A549 (cell line): Measurements from ENCODE around the gene NANOS3. TPM values are rescaled to one million over a fixed set of nuclear protein-coding genes. Genes with fewer than 3 reads are reported as not detected.
"Not testable (repeated sequence)": the region's sequence is repeated elsewhere in the genome, so short reads cannot be mapped to it uniquely, and the experiment has no call there.

ENCODE experiments used
- ATAC-seq, 2 experiments: fragments of 200-7000 bp in 1 of 2; fragments of >200 bp in 1 of 2; cut with Nextera tagmentation in 1 of 2; cut with Tn5 transposase in 1 of 2; 3 replicates each; pipeline versions ENCODE4 v1.8.0 to v1.9.1; 2018 to 2020; ENCODE audit warnings: mild to moderate bottlenecking in 1 of 2, moderate library complexity in 1 of 2
- CTCF ChIA-PET: fragments of 300-600 bp; sonication (Branson Sonifier 250); formaldehyde crosslinking; extraction: SDS; loops from one replicate; lab custom pipeline; 2021; ENCODE audit warnings: antibody characterized with exemption, inconsistent platforms; lab: Yijun Ruan, JAX
- POLR2A ChIA-PET: fragments of 350-600 bp; formaldehyde crosslinking; extraction: SDS; loops from one replicate; lab custom pipeline; 2021; ENCODE audit warnings: antibody characterized with exemption, inconsistent platforms; lab: Yijun Ruan, JAX
- DNase-seq, 2 experiments: peaks; one replicate each; pipeline versions ENCODE4 v3.0.0 to v3.0.0-alpha.2; 2011 to 2016; ENCODE audit warnings: low read depth in 1 of 2, low spot score in 1 of 2
- FAIRE-seq: peaks from 2 replicates; lab custom pipeline; 2011; peaks lifted over from hg19 to GRCh38; lab: Jason Lieb, UNC
- H3K27ac ChIP-seq, 2 experiments: fragments of >200 bp; sonication (Bioruptor Twin); formaldehyde crosslinking; 3 replicates each; pipeline ENCODE4 v1.5.1; 2016 to 2017
- H3K4me1 ChIP-seq: fragments of >200 bp; sonication (Bioruptor Twin); formaldehyde crosslinking; 3 replicates; pipeline ENCODE4 v1.6.1; 2016
- H3K4me2 ChIP-seq: fragments of >200 bp; sonication (Bioruptor Twin); formaldehyde crosslinking; 3 replicates; pipeline ENCODE4 v1.6.1; 2016
- H3K4me3 ChIP-seq: fragments of >200 bp; sonication (Bioruptor Twin); formaldehyde crosslinking; 3 replicates; pipeline ENCODE4 v1.5.1; 2016
- H3K9me3 ChIP-seq: fragments of >200 bp; sonication (Bioruptor Twin); formaldehyde crosslinking; 3 replicates; pipeline ENCODE4 v1.6.1; 2016
- BHLHE40 ChIP-seq: IDR thresholded peaks from 2 replicates; pipeline ENCODE4 v1.6.1; 2012; ENCODE audit warnings: low read depth, low read length, inconsistent platforms
- CBX8 ChIP-seq: fragments of 200-600 bp; sonication (generic); IDR thresholded peaks from 2 replicates; pipeline ENCODE4 v1.6.1; 2016
- CEBPB ChIP-seq, 2 experiments: fragments of >200 bp in 1 of 2; sonication (Bioruptor Twin) in 1 of 2; formaldehyde crosslinking in 1 of 2; IDR thresholded peaks; 2 replicates each; pipeline ENCODE4 v1.6.1; 2012 to 2016
- CHD2 ChIP-seq: fragments of 150-350 bp; IDR thresholded peaks from 2 replicates; pipeline ENCODE4 v1.6.1; 2014; ENCODE audit warnings: low read length; ENCODE audit not compliant: partially characterized antibody
- CHD4 ChIP-seq: fragments of 200-600 bp; sonication (generic); IDR thresholded peaks from 2 replicates; pipeline ENCODE4 v1.6.1; 2016; ENCODE audit warnings: antibody characterized with exemption, mild to moderate bottlenecking, borderline replicate concordance
- CTCF ChIP-seq: fragments of >200 bp; sonication (Bioruptor Twin); formaldehyde crosslinking; IDR thresholded peaks from 3 replicates; pipeline ENCODE4 v1.5.1; 2016
- EHF ChIP-seq: fragments of 250-450 bp; sonication (Bioruptor Pico); IDR thresholded peaks from 2 replicates; pipeline ENCODE4 v1.5.0; 2020; ENCODE audit warnings: mild to moderate bottlenecking
- EP300 ChIP-seq, 2 experiments: fragments of >200 bp; sonication (Bioruptor Twin); formaldehyde crosslinking; IDR thresholded peaks; 2 replicates in 1 of 2; 3 replicates in 1 of 2; pipeline ENCODE4 v1.6.1; 2016 to 2017
- ESRRA ChIP-seq: fragments of 150-350 bp; IDR thresholded peaks from 2 replicates; pipeline ENCODE4 v1.6.1; 2014; ENCODE audit warnings: mild to moderate bottlenecking, low read length, borderline replicate concordance
- GATA3 ChIP-seq: IDR thresholded peaks from 2 replicates; pipeline ENCODE4 v1.6.1; 2012; ENCODE audit warnings: borderline replicate concordance
- HDAC2 ChIP-seq: fragments of 200-600 bp; sonication (generic); IDR thresholded peaks from 2 replicates; pipeline ENCODE4 v1.6.1; 2016
- HOXA7 ChIP-seq: fragments of 250-450 bp; sonication (Bioruptor Pico); IDR thresholded peaks from 2 replicates; pipeline ENCODE4 v1.5.0; 2020; ENCODE audit warnings: mild to moderate bottlenecking, moderate library complexity
- JUN ChIP-seq, 2 experiments: fragments of >200 bp; sonication (Bioruptor Twin); formaldehyde crosslinking; IDR thresholded peaks; 2 replicates in 1 of 2; 3 replicates in 1 of 2; pipeline ENCODE4 v1.6.1; 2016 to 2017
- JUNB ChIP-seq: fragments of >200 bp; sonication (Bioruptor Twin); formaldehyde crosslinking; IDR thresholded peaks from 2 replicates; pipeline ENCODE4 v1.6.1; 2016
- MAX ChIP-seq: IDR thresholded peaks from 2 replicates; pipeline ENCODE4 v1.6.1; 2012
- MAZ ChIP-seq: fragments of 150-350 bp; IDR thresholded peaks from 2 replicates; pipeline ENCODE4 v1.6.1; 2014; ENCODE audit warnings: antibody characterized with exemption, low read depth, low read length, borderline replicate concordance
- NFE2L2 ChIP-seq: fragments of 150-350 bp; conservative IDR thresholded peaks from 2 replicates; pipeline ENCODE4 v1.6.1; 2014; ENCODE audit warnings: low read length
- NPAS2 ChIP-seq: fragments of 250-450 bp; sonication (Bioruptor Pico); IDR thresholded peaks from 2 replicates; pipeline ENCODE4 v1.8.0; 2022; ENCODE audit warnings: mild to moderate bottlenecking, moderate library complexity, borderline replicate concordance
- NR3C1 ChIP-seq: fragments of >200 bp; sonication (Bioruptor Twin); formaldehyde crosslinking; IDR thresholded peaks from 3 replicates; pipeline ENCODE4 v1.6.1; 2017
- RARB ChIP-seq: fragments of 250-450 bp; sonication (Bioruptor Pico); IDR thresholded peaks from 2 replicates; pipeline ENCODE4 v1.8.0; 2021; ENCODE audit warnings: mild to moderate bottlenecking, moderate library complexity
- REST ChIP-seq: fragments of 200-600 bp; sonication (generic); IDR thresholded peaks from 2 replicates; pipeline ENCODE4 v1.6.1; 2016; ENCODE audit warnings: antibody characterized with exemption, mild to moderate bottlenecking, moderate library complexity
- USF2 ChIP-seq: fragments of 450-650 bp; IDR thresholded peaks from 2 replicates; pipeline ENCODE4 v1.6.1; 2014; ENCODE audit warnings: antibody characterized with exemption
- ZFP36 ChIP-seq: fragments of 450-650 bp; IDR thresholded peaks from 2 replicates; pipeline ENCODE4 v1.6.1; 2014; ENCODE audit warnings: borderline replicate concordance; ENCODE audit not compliant: partially characterized antibody
- ZNF302 ChIP-seq: fragments of 250-450 bp; sonication (Bioruptor Pico); IDR thresholded peaks from 2 replicates; pipeline ENCODE4 v1.9.0; 2021; ENCODE audit warnings: inconsistent platforms, mild to moderate bottlenecking, moderate library complexity
- ZSCAN20 ChIP-seq: fragments of 250-450 bp; sonication (Bioruptor Pico); IDR thresholded peaks from 2 replicates; pipeline ENCODE4 v1.8.0; 2022; ENCODE audit warnings: mild to moderate bottlenecking, moderate library complexity
- WGBS: methylation state at CpG from one replicate; pipeline ENCODE4 v1.1.6; 2017; ENCODE audit errors: missing lambda C conversion rate; 5-methylcytosine and 5-hydroxymethylcytosine counted together
- polyA plus RNA-seq, 4 experiments: library from polyadenylated mRNA; depleted of rRNA in 3 of 4; stranded (reverse); fragments of >200 nt; fragmentation: RNase III in 1 of 4; extraction: RNeasy Plus Mini Kit Qiagen cat#74134 plus additional on column Dnase treatment in 1 of 4; gene quantifications; 2 replicates in 3 of 4; 3 replicates in 1 of 4; pipeline ENCODE4 v1.2.3, GENCODE V29; 2011 to 2017

The NANOS3 gene
- polyA plus RNA-seq, 2 of the 4 experiments (the other 2 are of a cell fraction), result 0.31 to 1.2 TPM

- TF ChIP-seq USF2, result no peak
- no peak for TF ChIP-seq HDAC2
- TF ChIP-seq MAX, result peak; percentile 86
- TF ChIP-seq BHLHE40, result no peak
- peak; percentile 29 for TF ChIP-seq CHD2
- TF ChIP-seq HOXA7, result 0 out of 2 replicates have a peak, but pooled peaks have one; percentile 1
- peak in 1 of 2 experiments; percentile 36; a peak in 1 of 4 replicates for TF ChIP-seq CEBPB (IDR thresholded peaks at IDR 0.05)
- no peak for TF ChIP-seq CHD4
- TF ChIP-seq EP300 (IDR thresholded peaks at IDR 0.05), result peak; percentile 74 to 83; a peak in 3 of 5 replicates
- no peak for TF ChIP-seq NFE2L2
- peak; percentile 68; the same call in 1 of the 2 replicates for TF ChIP-seq EHF (CRISPR knock-in tag)
- TF ChIP-seq ZSCAN20, result 0 out of 2 replicates have a peak, but pooled peaks have one; percentile 5
- no peak for TF ChIP-seq CBX8
Observed at GRCh38 chr19:13850910-13851733, 25.8 kb upstream of the NANOS3 start (continued).

GRCh38 chr19:13851734-13852114 is 25.2 kb upstream of the NANOS3 start:
- ATAC-seq, H3K4me3 ChIP-seq, FAIRE-seq, H3K9me3 ChIP-seq, DNase-seq: not testable (repeated sequence)
- Histone ChIP-seq H3K4me2 (peak overlapping the region; percentile 93), H3K4me1 (peaks cover 74% of the 10 kb centered on the region), H3K27ac (peak overlapping the region; percentile 100)
- ChIA-PET CTCF (interaction anchor here (0.6 to 20.6 kb wide), 7 partner anchors 10 to 229 kb away, joined by 3 to 271 read pairs (median 3); no protein-coding TSS in a partner anchor), POLR2A (interaction anchor here (1.2 to 2.1 kb wide), 6 partner anchors 10 to 56 kb away, joined by 3 to 10 read pairs (median 6); partner anchors contain the start of gene ZSWIM4)
- 52% methylated on average over 5 of the region's 5 CpGs for WGBS

GRCh38 chr19:13852171-13852707 is 24.7 kb upstream of the NANOS3 start:
- peaks cover 74% of the 10 kb centered on the region for H3K4me1 ChIP-seq

GRCh38 chr19:13856497-13856896 is 20.4 kb upstream of the NANOS3 start:
- 61% methylated on average over 2 of the region's 2 CpGs for WGBS
- TF ChIP-seq GATA3, result no peak
- no peak for TF ChIP-seq REST
- no peak for TF ChIP-seq ZSCAN20
- no peak for TF ChIP-seq NPAS2 (CRISPR knock-in tag)
- TF ChIP-seq MAZ, result no peak
- TF ChIP-seq CHD2, result no peak
- no peak for TF ChIP-seq CTCF
- no peak for TF ChIP-seq JUNB
- no peak for TF ChIP-seq ESRRA
- TF ChIP-seq NR3C1, result no peak
- no peak for TF ChIP-seq JUN (IDR thresholded peaks at IDR 0.05)
- TF ChIP-seq RARB (CRISPR knock-in tag), result no peak
- TF ChIP-seq ZNF302 (CRISPR knock-in tag), result no peak
- TF ChIP-seq ZFP36, result no peak

More at GRCh38 chr19:13852171-13852707, 24.7 kb upstream of the NANOS3 start:
- not testable (repeated sequence) for ATAC-seq, FAIRE-seq, DNase-seq, H3K9me3 ChIP-seq, H3K4me3 ChIP-seq
- H3K4me2 ChIP-seq, result peak overlapping the region; percentile 93
- WGBS, result 47% methylated on average over 12 of the region's 12 CpGs
- CTCF ChIA-PET, result interaction anchor here (0.6 to 20.6 kb wide), 6 partner anchors 9 to 229 kb away, joined by 3 to 271 read pairs (median 3); no protein-coding TSS in a partner anchor
- POLR2A ChIA-PET, result interaction anchor here (1.3 to 2.1 kb wide), 4 partner anchors 10 to 18 kb away, joined by 3 to 10 read pairs (median 6); no protein-coding TSS in a partner anchor
- peak overlapping the region; percentile 100 for H3K27ac ChIP-seq

More at GRCh38 chr19:13856497-13856896, 20.4 kb upstream of the NANOS3 start:
- ChIA-PET POLR2A (interaction anchor here (0.6 to 1.1 kb wide), 3 partner anchors 10 to 211 kb away, joined by 5 to 7 read pairs (median 5); no protein-coding TSS in a partner anchor), CTCF (interaction anchor here (20.6 kb wide), 1 partner anchor 19 kb away, joined by 271 read pairs; no protein-coding TSS in a partner anchor)
- Histone ChIP-seq H3K4me2 (no peak overlapping the region), H3K4me1 (peaks cover 70% of the 10 kb centered on the region), H3K27ac (peak overlapping the region; percentile 57 to 100; a peak in 5 of 6 replicates), H3K9me3 (no peaks in the 10 kb centered on the region), H3K4me3 (no peak overlapping the region)
- FAIRE-seq (no peak), DNase-seq (no peak), ATAC-seq (no peak)
